Measurements from ENCODE around the gene EIF3A.

The EIF3A gene

GRCh38 chr10:119003572-119004289, 76.9 kb downstream of the EIF3A start:
- DNase-seq (ENCODE audit: low read depth) = no peak

DNA sequence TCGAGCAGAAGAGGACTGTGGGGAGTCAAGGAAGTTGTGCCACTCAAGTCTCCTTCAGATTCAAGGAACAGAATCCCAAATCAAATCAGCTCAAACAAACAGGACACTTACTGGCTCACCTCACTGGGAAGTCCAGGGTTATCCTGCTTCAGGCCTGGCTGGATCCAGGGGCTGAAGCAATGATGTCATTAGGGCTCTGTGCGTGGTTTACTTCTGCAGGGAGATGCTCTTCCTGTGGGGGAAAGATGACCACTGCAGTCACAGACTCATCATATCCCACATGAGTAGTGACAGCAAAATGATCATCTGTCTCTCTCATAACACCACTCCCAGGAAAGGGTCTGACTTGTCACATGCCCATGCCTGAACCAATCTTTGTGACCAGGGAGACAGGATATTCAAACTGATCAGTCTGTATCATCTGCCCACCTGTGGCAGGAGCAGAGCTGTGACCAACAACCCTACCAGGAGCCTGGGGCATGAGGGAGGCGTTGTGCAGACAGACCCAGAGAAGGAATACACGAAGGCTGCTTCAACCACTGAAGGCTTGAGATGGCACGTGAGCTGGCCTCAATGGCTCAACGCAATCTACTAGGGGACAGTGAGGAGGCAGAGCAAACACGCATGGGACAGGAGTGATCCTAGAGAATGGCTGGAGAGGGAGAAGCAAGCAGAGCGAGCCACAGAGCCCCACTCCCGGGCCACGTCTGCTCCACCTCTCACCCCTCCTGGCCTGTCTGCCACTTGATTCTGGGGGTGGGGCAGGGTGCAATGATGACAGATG, 78.7 kb downstream of the EIF3A start:
- no peak for DNase-seq (ENCODE audit: low read depth)

DNA sequence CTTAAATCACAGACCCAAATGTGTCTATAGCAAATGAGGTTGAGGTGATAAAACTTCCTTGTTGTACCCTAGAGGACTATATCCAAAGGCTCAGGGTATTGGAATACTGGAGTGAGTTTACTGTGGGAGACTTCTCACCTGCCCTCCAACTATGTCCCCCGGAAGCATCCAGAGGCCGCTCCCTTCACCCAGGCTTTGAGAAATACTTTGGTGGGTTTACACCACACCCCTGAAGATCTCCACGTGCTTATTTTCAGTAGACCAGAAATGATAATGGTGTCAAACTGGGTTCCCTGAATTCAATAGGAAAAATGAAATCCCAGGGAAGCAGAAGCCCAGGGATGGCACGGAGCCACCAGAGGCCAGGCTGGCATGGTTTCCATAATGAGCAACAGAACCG, 82.4 kb downstream of the EIF3A start:
- no peak for DNase-seq (ENCODE audit: low read depth)

- DNase-seq (ENCODE audit: low read depth) = no peak
These were observed 83.2 kb downstream of the EIF3A start for GRCh38 chr10:118997379-118997778.

GRCh38 chr10:118995739-118996138, 84.9 kb downstream of the EIF3A start:
- no peak for DNase-seq (ENCODE audit: low read depth)

DNA sequence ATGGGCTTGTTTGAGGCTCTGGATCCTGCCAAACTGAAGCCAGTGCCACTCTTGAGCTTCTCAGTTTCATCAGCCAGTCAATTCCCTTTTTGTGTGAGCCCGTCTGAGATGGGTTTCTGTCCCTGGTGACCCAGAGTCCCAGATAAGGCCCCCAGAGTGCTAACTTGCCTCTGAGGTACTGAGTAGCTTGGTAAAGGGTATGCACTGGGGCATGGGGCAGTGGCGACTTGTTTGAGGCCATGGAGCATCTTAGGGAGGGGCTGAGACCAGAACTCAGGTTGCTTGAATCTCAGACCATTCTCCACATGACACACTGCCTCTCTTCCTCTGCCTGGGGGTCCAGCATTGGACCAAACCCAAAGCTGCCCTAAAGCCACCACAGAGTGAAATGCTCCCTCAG, 86.3 kb downstream of the EIF3A start:
- DNase-seq (ENCODE audit: low read depth) = no peak

DNA sequence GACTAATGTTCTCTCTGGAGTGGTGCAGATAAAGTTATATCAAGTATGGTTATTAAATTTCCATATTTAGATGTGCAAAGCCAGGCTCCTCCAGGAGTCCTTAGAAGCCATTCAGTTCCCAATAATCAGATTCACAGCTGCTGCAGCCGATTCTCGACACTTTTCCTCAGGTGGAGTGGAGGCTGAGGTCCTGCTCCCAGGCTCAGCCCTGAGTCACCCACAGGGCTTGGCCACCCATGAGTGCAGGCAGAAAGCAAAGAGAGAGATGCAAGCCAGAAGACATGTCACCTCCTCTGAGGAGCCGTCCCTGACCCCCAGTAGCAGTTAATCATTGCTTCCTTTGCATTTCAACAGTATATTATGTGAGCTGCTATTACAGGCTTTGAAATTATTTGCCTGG, 87.4 kb downstream of the EIF3A start:
- DNase-seq (ENCODE audit: low read depth) = no peak

- no peak for DNase-seq (ENCODE audit: low read depth)
These were observed 88.1 kb downstream of the EIF3A start for GRCh38 chr10:118992496-118992895.

GRCh38 chr10:118990326-118990725, 90.3 kb downstream of the EIF3A start:
- no peak for DNase-seq (ENCODE audit: low read depth)

GRCh38 chr10:118986815-118987790, 93.5 kb downstream of the EIF3A start:
- no peak for DNase-seq (ENCODE audit: low read depth)

GRCh38 chr10:118985576-118985975, 95.0 kb downstream of the EIF3A start:
- no peak for DNase-seq (ENCODE audit: low read depth)
